ENCODE measurements around the gene PDS5A. TPM values are rescaled to one million over a fixed set of nuclear protein-coding genes. Genes with fewer than 3 reads are reported as not detected.

PDS5A gene
- total and polyA plus RNA-seq, 11 donors, result 10.9 to 41.6 (median 30.3) TPM

- no peak for ATAC-seq
- no peak for TF ChIP-seq CTCF (IDR thresholded peaks at IDR 0.05)
- no peak for TF ChIP-seq POLR2A (IDR thresholded peaks at IDR 0.05)
- no peak for DNase-seq
- H3K4me1 ChIP-seq, result no peaks in the 10 kb centered on the region
- H3K9me3 ChIP-seq, result no peaks in the 10 kb centered on the region
- H3K27ac ChIP-seq, result no peak overlapping the region
- WGBS, 4 donors, result 96 to 98% (median 97%) methylated on average over 3 of the region's 3 CpGs
- no peak overlapping the region for H3K4me3 ChIP-seq
- peaks cover 0 to 98% (median 92%) of the 10 kb centered on the region in 9 donors for H3K36me3 ChIP-seq
- intact Hi-C loops (cut with DNase I), result loop anchor here in 2 of 10 donors (10.0 kb wide), 2 partner anchors 50 to 170 kb away; partner anchors contain the start of gene UBE2K (in 1 of the 2)
- no peaks in the 10 kb centered on the region for H3K27me3 ChIP-seq
Observed at GRCh38 chr4:39865280-39865679, 112.4 kb downstream of the PDS5A start.

- 95 to 98% (median 97%) methylated on average over 6 of the region's 6 CpGs for WGBS, 4 donors
- Histone ChIP-seq H3K36me3 (peaks cover 0 to 98% (median 92%) of the 10 kb centered on the region in 9 donors), H3K4me1 (no peaks in the 10 kb centered on the region), H3K9me3 (no peaks in the 10 kb centered on the region), H3K27me3 (no peaks in the 10 kb centered on the region), H3K4me3 (no peak overlapping the region), H3K27ac (no peak overlapping the region)
- intact Hi-C loops (cut with DNase I), result loop anchor here in 2 of 10 donors (10.0 kb wide), 2 partner anchors 50 to 170 kb away; partner anchors contain the start of gene UBE2K (in 1 of the 2)
- ATAC-seq, result no peak
- no peak for DNase-seq
- no peak for TF ChIP-seq CTCF (IDR thresholded peaks at IDR 0.05)
- no peak for TF ChIP-seq POLR2A (IDR thresholded peaks at IDR 0.05)
Observed at GRCh38 chr4:39864391-39864790, 113.3 kb downstream of the PDS5A start.

GRCh38 chr4:39860804-39861203, 116.9 kb downstream of the PDS5A start:
- DNase-seq (no peak), ATAC-seq (no peak)
- H3K27me3 ChIP-seq, result no peaks in the 10 kb centered on the region
- TF ChIP-seq POLR2A (IDR thresholded peaks at IDR 0.05), result no peak
- intact Hi-C loops (cut with DNase I), result loop anchor here in 2 of 10 donors (10.0 kb wide), 2 partner anchors 54 to 166 kb away; partner anchors contain the start of gene UBE2K (in 1 of the 2)
- peaks cover 0 to 11% (median 6%) of the 10 kb centered on the region in 12 donors for H3K9me3 ChIP-seq
- WGBS, 4 donors, result 96 to 99% (median 97%) methylated on average over 6 of the region's 6 CpGs
- H3K27ac ChIP-seq, result no peak overlapping the region
- H3K4me1 ChIP-seq, result no peaks in the 10 kb centered on the region
- H3K36me3 ChIP-seq, result peaks cover 0 to 96% (median 81%) of the 10 kb centered on the region in 9 donors
- no peak overlapping the region for H3K4me3 ChIP-seq

- DNase-seq, result no peak
- TF ChIP-seq CTCF (IDR thresholded peaks at IDR 0.05), result no peak
- no peak for TF ChIP-seq POLR2A (IDR thresholded peaks at IDR 0.05)
- Histone ChIP-seq H3K9me3 (peaks cover 0 to 14% (median 10%) of the 10 kb centered on the region in 12 donors), H3K36me3 (peaks cover 0 to 86% (median 62%) of the 10 kb centered on the region in 9 donors), H3K27ac (no peak overlapping the region), H3K4me1 (no peaks in the 10 kb centered on the region), H3K4me3 (no peak overlapping the region), H3K27me3 (no peaks in the 10 kb centered on the region)
- intact Hi-C loops (cut with DNase I), result no loop called here
- ATAC-seq, result no peak
- WGBS, 4 donors, result 73 to 85% (median 79%) methylated on average over 1 of the region's 1 CpG
Observed at GRCh38 chr4:39855909-39856512, 121.7 kb downstream of the PDS5A start.

Measured in heart left ventricle (tissue), 16 donors.